Kidney capillary endothelial cell (primary cell): ENCODE results near the gene OLFM1.
"Not testable (repeated sequence)": the region's sequence is repeated elsewhere in the genome, so short reads cannot be mapped to it uniquely, and the experiment has no call there.

ENCODE experiments used
- DNase-seq: peaks from one replicate; pipeline ENCODE4 v3.0.0-alpha.2; 2018; ENCODE audit warnings: low spot score

The OLFM1 gene

GRCh38 chr9:135155396-135155795 is 67.9 kb downstream of the OLFM1 start:
- no peak for DNase-seq

- DNase-seq = peak; percentile 34
Measured at GRCh38 chr9:135156525-135157510, 69.3 kb downstream of the OLFM1 start.

- DNase-seq = no peak
Measured at GRCh38 chr9:135157856-135158563, 70.5 kb downstream of the OLFM1 start.

GRCh38 chr9:135158564-135158937 is 71.1 kb downstream of the OLFM1 start:
- no peak for DNase-seq

GRCh38 chr9:135159801-135160200 is 72.3 kb downstream of the OLFM1 start:
- DNase-seq = no peak

- DNase-seq = no peak
Measured at GRCh38 chr9:135160862-135161261, 73.4 kb downstream of the OLFM1 start.

GRCh38 chr9:135162599-135162998 is 75.1 kb downstream of the OLFM1 start:
- not testable (repeated sequence) for DNase-seq

GRCh38 chr9:135163023-135163780 is 75.7 kb downstream of the OLFM1 start:
- no peak for DNase-seq

- DNase-seq = no peak
Measured at GRCh38 chr9:135164036-135164435, 76.6 kb downstream of the OLFM1 start.

GRCh38 chr9:135165003-135165711 is 77.7 kb downstream of the OLFM1 start:
- DNase-seq = no peak

- no peak for DNase-seq
Measured at GRCh38 chr9:135165756-135166519, 78.5 kb downstream of the OLFM1 start.

- no peak for DNase-seq
Measured at GRCh38 chr9:135166565-135166964, 79.1 kb downstream of the OLFM1 start.

- DNase-seq = no peak
Measured at GRCh38 chr9:135167356-135167755, 79.9 kb downstream of the OLFM1 start.

- DNase-seq = no peak
Measured at GRCh38 chr9:135167849-135168655, 80.6 kb downstream of the OLFM1 start.

GRCh38 chr9:135169709-135170226 is 82.3 kb downstream of the OLFM1 start:
- no peak for DNase-seq

GRCh38 chr9:135170535-135170934 is 83.1 kb downstream of the OLFM1 start:
- DNase-seq = no peak
